GM12892 (cell line): ENCODE data around the gene RFX8.

ENCODE experiments used
- POLR2A ChIP-seq: IDR thresholded peaks from 2 replicates; pipeline ENCODE4 v1.6.1; 2011; ENCODE audit warnings: low read depth, low read length, control low read depth
- POLR2AphosphoS5 ChIP-seq: IDR thresholded peaks from 2 replicates; pipeline ENCODE4 v1.6.1; 2011; ENCODE audit warnings: low read depth, low read length, control low read depth

- no peak for TF ChIP-seq POLR2AphosphoS5
- no peak for TF ChIP-seq POLR2A
These were observed 74.2 kb downstream of the RFX8 start for GRCh38 chr2:101400506-101401325.
